ENCODE results near the gene NR2F6.
"Not testable (repeated sequence)": the region's sequence is repeated elsewhere in the genome, so short reads cannot be mapped to it uniquely, and the experiment has no call there.

The NR2F6 gene

DNA sequence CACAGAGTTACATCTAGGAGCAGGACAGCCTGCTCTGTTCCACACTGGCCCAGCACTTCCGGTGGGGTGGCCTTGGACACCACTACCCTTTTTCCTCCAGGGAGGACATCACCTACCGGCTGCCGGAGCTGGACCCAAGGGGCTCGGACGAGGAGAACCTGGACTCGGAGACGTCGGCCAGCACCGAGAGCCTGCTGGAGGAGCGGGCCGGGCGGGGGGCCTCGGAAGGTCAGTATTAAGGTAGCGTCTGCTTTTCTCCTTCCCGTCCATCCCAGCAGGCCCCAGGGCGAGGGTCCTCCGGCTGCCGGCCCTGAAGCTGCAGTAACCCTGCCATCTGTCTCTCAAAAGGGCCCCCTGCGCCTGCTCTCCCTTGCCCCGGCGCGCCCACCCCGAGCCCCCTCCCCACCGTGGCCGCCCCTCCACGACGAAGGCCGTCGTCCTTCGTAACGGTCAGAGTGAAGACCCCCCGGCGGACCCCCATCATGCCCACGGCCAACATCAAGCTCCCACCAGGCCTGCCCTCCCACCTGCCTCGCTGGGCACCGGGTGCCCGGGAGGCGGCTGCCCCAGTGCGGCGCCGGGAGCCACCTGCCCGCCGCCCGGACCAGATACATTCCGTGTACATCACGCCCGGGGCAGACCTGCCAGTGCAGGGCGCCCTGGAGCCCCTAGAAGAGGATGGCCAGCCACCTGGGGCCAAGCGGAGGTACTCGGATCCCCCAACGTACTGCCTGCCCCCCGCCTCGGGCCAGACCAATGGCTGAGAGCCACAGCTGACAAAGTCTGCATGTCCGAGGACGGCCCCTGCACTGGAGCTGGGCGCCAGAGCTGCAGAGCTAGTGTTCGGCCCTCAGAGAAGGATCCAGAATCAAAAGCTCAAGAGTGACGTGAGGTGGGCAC is 33.9 kb downstream of the NR2F6 start:
- DNase-seq (ENCODE audit: low read depth in 1 of 2, low spot score in 1 of 2) = no peak

DNA sequence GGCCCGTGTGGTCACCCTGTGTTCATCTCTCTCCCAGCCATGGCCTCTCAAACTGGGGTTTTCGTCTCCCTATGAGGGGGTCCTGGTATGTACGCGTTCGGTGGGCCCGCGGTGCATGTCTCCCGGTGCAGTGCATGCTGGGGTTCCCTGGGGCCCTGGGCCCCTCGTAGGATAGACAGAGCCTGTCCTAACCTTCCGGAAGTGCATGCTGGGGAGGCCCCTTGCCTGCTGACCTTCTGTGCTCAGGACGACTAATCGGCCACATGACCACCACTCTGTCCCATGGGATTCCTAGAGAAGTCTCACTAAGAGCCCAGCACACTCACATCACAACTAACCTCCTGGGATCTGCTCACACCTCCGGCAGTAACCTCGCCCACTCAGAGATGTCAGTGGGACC is 35.4 kb downstream of the NR2F6 start:
- no peak for DNase-seq (ENCODE audit: low read depth in 1 of 2, low spot score in 1 of 2)

DNA sequence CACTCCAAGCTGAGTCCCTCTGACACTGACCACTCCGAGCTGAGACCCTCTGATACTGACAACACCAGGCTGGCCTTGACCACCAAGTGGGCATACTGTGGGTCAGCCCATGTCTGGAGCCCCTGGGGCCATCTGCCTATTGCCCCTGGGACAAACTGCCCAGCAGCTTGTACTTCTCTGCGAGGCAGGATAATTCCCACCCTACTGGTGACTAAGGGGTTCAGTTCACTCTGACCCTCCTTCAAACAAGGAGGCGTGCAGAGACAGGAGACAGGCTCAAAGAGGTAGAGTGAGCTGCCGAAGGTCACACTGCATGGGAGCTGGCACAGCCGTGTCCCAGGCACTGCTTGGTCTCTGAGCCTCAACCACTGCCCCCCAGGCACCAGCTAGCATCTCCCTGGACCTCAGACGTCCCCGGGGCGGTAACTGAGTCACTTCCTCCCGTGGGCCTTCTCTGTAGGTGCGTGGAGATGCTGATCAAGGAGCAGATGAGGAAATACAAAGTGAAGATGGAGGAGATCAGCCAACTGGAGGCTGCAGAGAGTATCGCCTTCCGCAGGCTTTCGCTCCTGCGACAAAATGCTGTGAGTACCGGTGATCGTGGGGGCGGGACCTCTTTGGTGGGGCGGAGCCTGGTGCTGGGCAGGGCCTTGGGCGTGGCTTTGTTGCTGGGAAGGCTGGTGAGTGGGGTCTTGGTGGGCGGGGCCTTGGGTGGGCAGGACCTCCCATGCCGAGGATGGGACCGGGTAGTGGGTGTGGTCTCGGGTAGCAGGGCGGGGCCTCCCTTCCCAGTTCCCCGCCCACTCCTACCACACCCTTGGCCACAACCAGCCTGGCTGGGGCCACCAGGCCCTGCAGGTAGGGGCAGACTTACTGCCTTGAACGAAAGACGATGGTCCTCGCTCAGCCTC is 36.3 kb downstream of the NR2F6 start:
- no peak for DNase-seq (ENCODE audit: low read depth in 1 of 2, low spot score in 1 of 2)

DNA sequence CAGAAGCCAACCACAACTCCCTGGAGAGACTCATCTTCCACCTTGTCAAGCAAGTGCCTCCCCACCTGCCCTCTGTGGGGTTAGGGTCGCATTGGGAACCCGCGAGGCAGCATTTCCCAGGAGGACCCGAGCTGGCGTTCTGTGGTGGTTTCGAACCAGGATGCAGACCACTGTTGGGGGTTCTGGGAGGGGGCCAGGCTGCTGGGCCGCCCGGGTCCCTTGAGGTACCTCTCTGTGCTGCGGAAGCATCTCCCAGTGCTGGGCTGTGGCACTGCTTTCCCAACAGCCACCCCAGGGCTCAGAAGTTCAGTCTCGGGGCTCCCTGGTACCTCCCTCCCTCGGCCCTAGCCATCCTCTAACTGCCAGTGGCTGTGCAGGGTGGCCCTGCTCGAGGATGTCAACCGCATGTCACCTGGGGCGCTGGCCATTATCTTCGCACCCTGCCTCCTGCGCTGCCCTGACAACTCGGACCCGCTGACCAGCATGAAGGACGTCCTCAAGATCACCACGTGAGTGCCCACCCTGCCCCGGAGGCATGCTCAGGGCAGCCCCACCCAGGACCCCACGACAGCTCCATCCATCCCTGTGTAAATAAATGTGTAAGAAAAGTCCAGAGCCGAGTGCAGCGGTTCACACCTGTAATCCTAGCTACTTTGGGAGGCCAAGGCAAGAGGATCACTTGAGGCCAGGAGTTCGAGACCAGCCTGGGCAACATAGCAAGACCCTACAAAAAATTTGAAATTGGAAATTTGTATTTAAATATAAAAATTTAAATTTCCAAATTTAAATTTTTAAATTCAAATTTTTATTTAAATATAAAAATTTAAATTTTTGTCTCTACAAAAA is 38.8 kb downstream of the NR2F6 start:
- DNase-seq (ENCODE audit: low read depth in 1 of 2, low spot score in 1 of 2) = no peak

DNA sequence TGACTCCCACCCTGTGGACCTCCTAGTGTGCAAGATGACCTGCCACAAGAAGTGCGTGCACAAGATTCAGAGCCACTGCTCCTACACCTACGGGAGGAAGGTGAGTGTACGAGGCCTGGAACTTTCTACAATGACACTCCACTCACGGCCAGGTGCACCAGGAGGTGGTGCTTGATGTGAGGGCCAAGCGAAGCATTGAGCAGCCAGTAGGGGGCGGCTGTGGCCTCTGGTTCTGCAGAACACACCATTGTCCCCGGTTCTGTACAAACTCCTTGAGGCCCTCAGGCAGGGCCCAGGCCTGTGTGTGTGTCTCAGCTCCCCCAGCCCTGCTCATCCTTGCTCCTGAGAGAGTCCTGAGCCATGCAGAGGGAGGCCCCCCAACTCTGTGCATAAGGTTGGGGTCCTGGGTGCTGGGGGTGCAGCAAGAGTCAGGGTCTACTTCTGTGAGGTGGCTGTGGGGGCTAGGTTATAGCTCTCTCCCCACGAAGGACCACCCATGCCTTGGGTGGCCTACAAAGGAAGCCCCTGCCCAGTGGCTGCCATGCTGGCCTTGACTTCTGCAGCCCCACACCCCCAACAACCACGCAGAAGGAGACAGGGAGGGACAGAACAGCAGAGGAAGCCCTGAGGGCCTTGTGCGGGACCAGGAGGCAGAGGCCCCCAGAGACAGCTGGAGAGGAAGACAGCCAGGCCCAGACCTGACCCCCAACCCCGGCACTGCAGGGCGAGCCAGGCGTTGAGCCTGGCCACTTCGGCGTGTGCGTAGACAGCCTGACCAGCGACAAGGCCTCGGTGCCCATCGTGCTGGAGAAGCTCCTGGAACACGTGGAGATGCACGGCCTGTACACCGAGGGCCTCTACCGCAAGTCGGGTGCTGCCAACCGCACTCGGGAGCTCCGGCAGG is 40.2 kb downstream of the NR2F6 start:
- no peak for DNase-seq (ENCODE audit: low read depth in 1 of 2, low spot score in 1 of 2)

DNA sequence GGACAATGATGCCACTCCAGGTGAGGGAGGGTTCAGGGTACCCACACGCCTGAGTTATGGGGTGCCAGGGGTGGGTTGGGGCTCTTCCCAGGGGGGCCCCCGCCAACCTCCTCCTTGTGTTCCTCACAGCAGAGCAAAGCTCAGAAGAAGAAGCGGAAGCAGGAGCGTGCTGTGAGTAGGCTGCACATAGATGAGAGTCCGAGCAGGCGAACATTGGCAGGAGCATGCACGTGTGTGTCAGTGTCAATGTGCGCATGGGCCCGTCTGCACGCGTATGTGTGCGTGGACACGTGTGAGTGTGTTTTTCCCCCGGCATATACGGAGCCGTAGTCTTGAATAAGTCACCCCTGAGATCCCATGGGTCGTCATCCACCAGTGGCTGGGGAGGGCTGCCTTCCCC is 43.0 kb downstream of the NR2F6 start:
- no peak for DNase-seq (ENCODE audit: low read depth in 1 of 2, low spot score in 1 of 2)

DNA sequence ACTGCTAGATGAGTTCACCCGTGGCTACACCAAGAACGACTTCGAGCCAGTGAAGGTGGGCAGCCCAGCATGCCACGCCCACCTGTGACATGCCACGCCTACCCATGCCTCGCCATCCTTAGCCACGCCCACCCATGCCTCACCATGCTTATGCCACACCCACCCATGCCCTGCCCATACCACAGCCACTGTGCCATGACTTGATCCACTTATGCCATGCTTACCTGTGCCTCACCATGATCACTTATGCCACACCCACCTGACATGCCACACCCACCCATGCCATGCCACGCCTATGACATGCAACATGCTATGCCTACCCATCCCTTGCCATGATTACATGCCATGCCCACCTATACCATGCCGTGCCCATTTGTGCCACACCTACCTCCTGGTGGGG is 43.5 kb downstream of the NR2F6 start:
- DNase-seq (ENCODE audit: low read depth in 1 of 2, low spot score in 1 of 2) = no peak

DNA sequence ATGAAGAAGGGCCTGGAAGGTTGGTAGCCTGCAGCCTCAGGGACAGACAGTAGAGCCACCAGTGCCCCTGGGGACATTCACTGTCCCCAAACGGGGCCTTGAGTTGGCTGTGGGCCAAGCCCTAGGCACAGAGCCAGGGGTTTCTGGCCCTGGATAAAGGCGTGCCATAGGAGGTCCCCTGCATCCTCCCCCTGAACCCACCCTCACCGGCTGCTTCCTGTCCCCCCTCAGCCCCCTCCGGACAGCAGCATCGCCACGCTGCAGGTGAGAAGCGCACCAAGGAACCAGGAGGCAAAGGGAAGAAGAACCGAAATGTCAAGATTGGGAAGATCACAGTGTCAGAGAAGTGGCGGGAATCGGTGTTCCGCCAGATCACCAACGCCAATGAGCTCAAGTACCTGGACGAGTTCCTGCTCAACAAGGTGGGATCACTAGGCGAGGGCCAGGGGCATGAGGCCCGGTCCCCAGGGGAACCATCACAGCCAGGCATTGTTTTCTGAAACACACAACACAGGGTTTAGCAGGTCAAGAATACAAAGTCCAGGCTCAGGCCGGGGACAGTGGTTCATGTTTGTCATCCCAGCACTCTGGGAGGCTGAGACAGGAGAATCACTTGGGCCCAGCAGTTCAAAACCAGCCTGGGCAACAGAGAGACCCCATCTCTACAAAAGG is 45.2 kb downstream of the NR2F6 start:
- no peak for DNase-seq (ENCODE audit: low read depth in 1 of 2, low spot score in 1 of 2)

DNA sequence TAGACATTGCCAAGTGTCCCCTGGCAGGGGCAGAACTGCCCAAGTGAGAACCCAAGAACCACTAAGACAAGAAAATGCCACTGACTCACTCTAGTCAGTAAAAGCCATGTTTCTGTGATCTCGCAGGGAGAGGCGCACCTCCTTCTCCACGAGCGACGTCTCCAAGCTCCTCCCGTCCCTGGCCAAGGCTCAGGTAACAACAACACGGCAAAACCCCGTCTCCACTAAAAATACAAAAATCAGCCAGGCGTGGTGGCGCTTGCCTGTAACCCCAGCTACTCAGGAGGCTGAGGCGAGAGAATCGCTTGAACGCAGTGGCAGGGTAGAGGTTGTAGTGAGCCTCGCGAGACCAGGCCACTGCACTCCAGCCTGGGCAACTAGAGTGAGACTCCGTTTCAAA is 48.1 kb downstream of the NR2F6 start:
- no peak for DNase-seq (ENCODE audit: low read depth in 1 of 2, low spot score in 1 of 2)

DNA sequence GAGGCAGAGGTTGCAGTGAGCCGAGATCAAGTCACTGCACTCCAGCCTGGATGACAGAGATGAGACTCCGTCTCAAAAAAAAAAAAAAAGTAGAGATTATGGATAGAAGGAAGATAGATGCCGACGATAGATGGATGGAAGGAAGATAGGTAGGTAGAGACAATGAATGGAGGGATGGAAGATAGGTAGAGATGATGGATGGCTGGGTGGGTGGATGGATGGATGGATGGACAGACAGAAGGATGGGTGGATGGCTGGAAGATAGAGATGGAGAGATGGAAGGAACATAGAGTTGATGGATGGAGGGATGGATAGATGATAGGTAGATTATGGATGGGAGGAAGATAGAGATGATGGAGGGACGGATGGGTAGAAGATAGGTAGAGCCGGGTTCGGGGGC is 49.1 kb downstream of the NR2F6 start:
- no peak for DNase-seq (ENCODE audit: low read depth in 1 of 2, low spot score in 1 of 2)

DNA sequence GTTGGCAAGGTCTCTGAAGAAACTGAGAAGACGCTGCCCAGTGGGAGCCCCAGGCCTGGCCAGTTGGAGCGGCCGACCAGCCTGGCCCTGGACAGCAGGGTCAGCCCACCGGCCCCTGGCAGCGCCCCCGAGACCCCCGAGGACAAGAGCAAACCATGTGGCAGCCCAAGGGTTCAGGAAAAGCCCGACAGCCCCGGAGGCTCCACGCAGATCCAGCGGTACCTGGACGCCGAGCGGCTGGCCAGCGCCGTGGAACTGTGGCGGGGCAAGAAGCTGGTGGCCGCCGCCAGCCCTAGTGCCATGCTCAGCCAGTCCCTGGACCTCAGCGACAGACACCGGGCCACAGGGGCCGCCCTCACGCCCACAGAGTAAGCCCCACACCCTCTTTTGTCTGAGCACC is 50.6 kb downstream of the NR2F6 start:
- no peak for DNase-seq (ENCODE audit: low read depth in 1 of 2, low spot score in 1 of 2)

DNA sequence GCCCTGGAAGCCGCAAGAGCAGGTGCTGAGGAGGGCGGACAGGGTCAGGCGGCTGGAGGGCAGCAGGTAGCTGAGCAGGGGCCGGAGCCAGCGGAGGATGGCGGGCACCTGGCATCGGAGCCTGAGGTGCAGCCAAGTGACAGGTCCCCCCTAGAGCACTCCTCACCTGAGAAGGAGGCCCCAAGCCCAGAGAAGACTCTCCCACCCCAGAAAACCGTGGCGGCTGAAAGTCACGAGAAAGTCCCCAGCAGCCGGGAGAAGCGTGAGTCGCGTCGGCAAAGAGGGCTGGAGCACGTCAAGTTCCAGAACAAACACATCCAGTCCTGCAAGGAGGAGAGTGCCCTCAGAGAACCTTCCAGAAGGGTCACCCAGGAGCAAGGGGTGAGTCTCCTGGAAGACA is 51.1 kb downstream of the NR2F6 start:
- no peak for DNase-seq (ENCODE audit: low read depth in 1 of 2, low spot score in 1 of 2)

DNA sequence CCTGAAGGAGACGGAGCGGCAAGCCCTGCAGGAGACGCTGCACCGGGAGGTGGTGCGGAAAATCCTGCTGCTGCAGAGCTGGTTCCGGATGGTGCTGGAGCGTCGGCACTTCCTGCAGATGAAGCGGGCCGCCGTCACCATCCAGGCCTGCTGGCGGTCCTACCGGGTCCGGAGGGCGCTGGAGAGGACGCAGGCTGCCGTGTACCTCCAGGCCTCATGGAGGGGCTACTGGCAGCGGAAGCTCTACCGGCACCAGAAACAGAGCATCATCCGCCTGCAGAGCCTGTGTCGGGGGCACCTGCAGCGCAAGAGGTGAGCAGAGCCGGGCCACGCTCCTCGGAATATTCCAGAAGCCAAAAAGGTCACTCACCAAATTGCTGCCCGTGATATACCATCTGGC is 53.0 kb downstream of the NR2F6 start:
- DNase-seq (ENCODE audit: low read depth in 1 of 2, low spot score in 1 of 2) = no peak

DNA sequence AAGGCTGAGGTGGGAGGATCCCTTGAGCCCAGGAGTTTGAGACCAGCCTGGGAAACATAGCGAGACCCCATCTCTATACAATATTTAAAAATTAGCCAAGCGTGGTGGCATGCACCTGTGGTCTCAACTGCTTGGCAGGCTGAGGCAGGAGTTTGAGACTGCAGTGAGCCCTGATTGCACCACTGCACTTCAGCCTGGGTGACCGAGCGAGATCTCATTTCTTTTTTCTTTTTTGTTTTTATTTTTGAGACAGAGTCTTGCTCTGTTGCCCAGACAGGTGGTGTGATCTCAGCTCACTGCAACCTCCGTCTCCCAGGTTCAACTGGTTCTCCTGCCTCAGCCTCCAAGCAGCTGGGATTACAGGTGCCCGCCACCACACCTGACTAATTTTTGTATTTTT is 54.0 kb downstream of the NR2F6 start:
- DNase-seq (ENCODE audit: low read depth in 1 of 2, low spot score in 1 of 2) = not testable (repeated sequence)

DNA sequence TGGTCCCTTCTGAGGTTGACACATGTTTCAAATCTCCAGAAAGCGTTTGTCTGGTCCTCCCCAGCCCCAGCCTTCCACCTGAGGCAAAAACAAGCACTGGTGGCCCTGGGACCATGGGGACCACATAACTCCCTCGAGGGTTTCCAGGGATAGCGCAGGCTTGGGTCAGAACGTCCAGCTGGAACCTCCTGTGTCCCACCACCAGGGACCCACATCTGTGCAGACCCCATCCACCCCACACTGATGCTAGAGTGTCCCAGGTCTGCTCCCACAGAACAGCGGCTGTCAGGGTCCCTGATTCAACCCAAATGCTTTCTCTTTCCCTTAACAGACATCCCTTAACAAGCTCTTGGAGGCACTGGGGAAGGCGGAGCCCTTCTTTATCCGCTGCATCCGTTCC is 60.1 kb downstream of the NR2F6 start:
- no peak for DNase-seq (ENCODE audit: low read depth in 1 of 2, low spot score in 1 of 2)

DNA sequence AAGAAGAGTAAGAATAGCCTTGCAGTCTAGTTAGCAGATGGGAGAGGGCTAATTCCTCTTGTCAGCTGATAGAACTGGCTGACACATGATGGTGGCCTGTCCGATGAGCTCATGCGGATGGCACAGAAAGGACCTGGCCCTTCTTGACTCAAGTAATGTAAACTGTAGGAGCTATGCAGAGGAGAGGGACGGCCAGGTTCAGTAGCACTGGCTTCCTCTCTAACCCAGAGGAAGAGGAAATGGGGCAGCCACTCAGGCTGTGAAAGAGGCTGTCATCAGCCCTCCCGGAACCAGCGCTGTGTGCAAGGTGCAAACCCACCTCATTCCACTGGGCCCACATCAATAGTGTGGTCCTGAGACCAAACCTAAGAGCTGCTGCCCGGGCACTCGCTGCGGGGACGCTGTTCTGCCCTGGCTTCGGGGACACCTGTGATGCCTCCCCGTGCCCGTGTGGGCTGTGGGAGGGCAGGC is 61.3 kb downstream of the NR2F6 start:
- DNase-seq (ENCODE audit: low read depth in 1 of 2, low spot score in 1 of 2) = peak in 1 of 2 donors; percentile 27

DNA sequence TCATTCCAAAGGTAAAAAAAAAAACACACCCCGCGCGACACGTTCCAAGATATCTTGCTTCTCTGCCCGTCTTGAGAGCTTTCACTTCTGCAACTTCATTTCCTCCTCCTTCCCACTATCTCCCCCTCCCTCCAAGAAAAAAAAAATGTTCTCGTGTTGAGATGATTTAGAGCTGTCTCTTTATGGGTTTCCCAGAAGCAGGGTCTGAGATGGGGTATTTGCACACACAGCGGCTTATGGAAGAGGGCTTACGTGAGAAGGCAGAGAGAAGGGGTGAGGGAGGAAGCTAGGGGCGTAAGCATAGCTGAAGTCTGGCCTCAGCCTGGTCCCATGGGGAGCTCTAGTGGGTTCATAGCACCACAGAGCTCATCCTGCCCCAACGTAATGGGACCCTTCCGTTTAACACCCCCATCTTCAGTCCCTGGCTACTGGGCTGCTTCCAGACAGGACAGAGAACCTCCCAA is 61.8 kb downstream of the NR2F6 start:
- DNase-seq (ENCODE audit: low read depth in 1 of 2, low spot score in 1 of 2) = no peak

DNA sequence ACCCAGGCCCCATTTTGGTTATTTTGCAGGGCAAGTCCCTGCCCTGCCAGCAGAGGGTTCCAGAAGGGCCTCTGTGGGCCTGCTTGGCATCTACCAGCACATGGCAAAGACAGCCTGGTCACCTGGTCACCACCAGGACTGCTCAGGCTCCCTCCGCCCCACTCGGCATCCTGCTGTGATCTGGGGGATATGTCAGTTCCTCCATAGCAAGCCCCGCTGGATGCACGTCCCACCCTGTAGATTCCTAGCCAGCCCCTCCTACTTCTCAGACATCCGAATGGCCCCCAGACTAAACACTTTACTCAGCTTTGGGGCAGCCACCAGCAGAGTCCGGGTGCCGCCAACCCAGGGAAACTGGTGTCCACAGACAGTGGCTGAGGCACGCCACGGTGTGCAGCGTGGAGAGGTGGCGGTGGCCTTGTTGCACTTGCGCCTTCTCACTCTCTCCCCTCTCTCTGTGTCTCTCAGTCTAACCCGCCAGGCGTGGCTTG is 62.4 kb downstream of the NR2F6 start:
- no peak for DNase-seq (ENCODE audit: low read depth in 1 of 2, low spot score in 1 of 2)
